ENCODE measurements around the gene ANAPC4.

- TF ChIP-seq CTCF (IDR thresholded peaks at IDR 0.05; ENCODE audit: poor library complexity, severe bottlenecking): no peak
- no peak for TF ChIP-seq EZH2 (IDR thresholded peaks at IDR 0.05; ENCODE audit: borderline replicate concordance, insufficient read depth, low read length, poor library complexity, severe bottlenecking)
- no peak for TF ChIP-seq EP300 (conservative IDR thresholded peaks at IDR 0.05; ENCODE audit: poor library complexity, severe bottlenecking)
- no peak for TF ChIP-seq SMC3 (conservative IDR thresholded peaks at IDR 0.05; ENCODE audit: poor library complexity)
- no peak for TF ChIP-seq RAD21 (conservative IDR thresholded peaks at IDR 0.05)
- TF ChIP-seq POLR2AphosphoS5 (IDR thresholded peaks at IDR 0.05): no peak
- no peak for TF ChIP-seq MXI1 (conservative IDR thresholded peaks at IDR 0.05; ENCODE audit: poor library complexity, severe bottlenecking)
- no peak for TF ChIP-seq REST (IDR thresholded peaks at IDR 0.05; ENCODE audit: borderline replicate concordance)
- TF ChIP-seq TAF1 (IDR thresholded peaks at IDR 0.05; ENCODE audit: low read depth): no peak
Observed at GRCh38 chr4:25425361-25425760, 48.3 kb downstream of the ANAPC4 start.

All from neural cell (in vitro differentiated cells).